ENCODE data around the gene SKIC8. TPM values are rescaled to one million over a fixed set of nuclear protein-coding genes. Genes with fewer than 3 reads are reported as not detected.

The SKIC8 gene
- total RNA-seq, 1 experiment from 2014 or later: 188 TPM

Other genes with a start within 250 kb of the SKIC8 start
- 30.6 and 31.4 TPM in 2 replicates for gene TBC1D2B, start 221.9 kb downstream of the SKIC8 start, total RNA-seq (2014; rRNA removed; shearing (Covaris generic); ENCODE audit: low replicate concordance)
- not detected in 2 replicates for gene SH2D7, start 207.0 kb downstream of the SKIC8 start, total RNA-seq (2014; rRNA removed; shearing (Covaris generic); ENCODE audit: low replicate concordance)
- gene CIB2, start 168.2 kb downstream of the SKIC8 start, total RNA-seq (2014; rRNA removed; shearing (Covaris generic); ENCODE audit: low replicate concordance): 4.0 and 8.0 TPM in 2 replicates
- 67.3 and 87.9 TPM in 2 replicates for gene IDH3A, start 150.2 kb downstream of the SKIC8 start, total RNA-seq (2014; rRNA removed; shearing (Covaris generic); ENCODE audit: low replicate concordance)
- gene ACSBG1, start 65.0 kb downstream of the SKIC8 start, total RNA-seq (2014; rRNA removed; shearing (Covaris generic); ENCODE audit: low replicate concordance): not detected in 2 replicates
- not detected in 2 replicates for gene DNAJA4, start 35.0 kb downstream of the SKIC8 start, total RNA-seq (2014; rRNA removed; shearing (Covaris generic); ENCODE audit: low replicate concordance)
- not detected in 2 replicates for gene CRABP1, start 40.7 kb upstream of the SKIC8 start, total RNA-seq (2014; rRNA removed; shearing (Covaris generic); ENCODE audit: low replicate concordance)
- gene IREB2, start 138.6 kb upstream of the SKIC8 start, total RNA-seq (2014; rRNA removed; shearing (Covaris generic); ENCODE audit: low replicate concordance): 13.2 and 15.1 TPM in 2 replicates
- 3.8 and 13.8 TPM in 2 replicates for gene HYKK, start 208.0 kb upstream of the SKIC8 start, total RNA-seq (2014; rRNA removed; shearing (Covaris generic); ENCODE audit: low replicate concordance)
- gene PSMA4, start 240.8 kb upstream of the SKIC8 start, total RNA-seq (2014; rRNA removed; shearing (Covaris generic); ENCODE audit: low replicate concordance): 543 and 804 TPM in 2 replicates

Data from MG63 (cell line).